Neural cell (in vitro differentiated cells): ENCODE results near the gene ELAPOR2. TPM values are rescaled to one million over a fixed set of nuclear protein-coding genes. Genes with fewer than 3 reads are reported as not detected.

Experiments
- H2AFZ ChIP-seq: fragments of 200-600, 300-800 bp; sonication (generic), shearing (Covaris generic); 2 replicates; pipeline ENCODE4 v1.6.0; 2014; ENCODE audit warnings: low read depth, mild to moderate bottlenecking, antibody characterized with exemption, low read length, moderate library complexity
- H3F3A ChIP-seq: fragments of 200-600 bp; shearing (Covaris generic); 2 replicates; pipeline ENCODE4 v1.6.1; 2016; ENCODE audit warnings: mild to moderate bottlenecking, moderate library complexity, mixed read lengths, antibody characterized with exemption, low read length; ENCODE audit not compliant: insufficient read depth, poor library complexity, severe bottlenecking
- H3K27ac ChIP-seq: fragments of 200-600, 300-800 bp; sonication (generic), shearing (Covaris generic); 2 replicates; pipeline ENCODE4 v1.5.1; 2014; ENCODE audit warnings: mild to moderate bottlenecking, low read length, moderate library complexity
- H3K27me3 ChIP-seq: fragments of 300-800, 200-600 bp; sonication (generic), shearing (Covaris generic); 2 replicates; pipeline ENCODE4 v1.6.0; 2014; ENCODE audit warnings: mild to moderate bottlenecking, low read depth, low read length, moderate library complexity; ENCODE audit not compliant: insufficient read depth
- H3K36me3 ChIP-seq: fragments of 300-800, 200-600 bp; sonication (generic), shearing (Covaris generic); 2 replicates; pipeline ENCODE4 v1.5.1; 2014; ENCODE audit warnings: mild to moderate bottlenecking, antibody characterized with exemption, low read length, moderate library complexity; ENCODE audit not compliant: insufficient read depth
- H3K4me2 ChIP-seq: fragments of 300-800, 200-600 bp; sonication (generic), shearing (Covaris generic); 2 replicates; pipeline ENCODE4 v1.6.0; 2014; ENCODE audit warnings: mild to moderate bottlenecking, low read length
- H3K4me3 ChIP-seq: fragments of 300-800, 200-600 bp; sonication (generic), shearing (Covaris generic); 2 replicates; pipeline ENCODE4 v1.5.1; 2014; ENCODE audit warnings: mild to moderate bottlenecking, low read length, moderate library complexity
- H3K79me2 ChIP-seq: fragments of 200-600 bp; shearing (Covaris generic); replicated peaks from 2 replicates; pipeline ENCODE4 v1.6.0; 2014; ENCODE audit warnings: mild to moderate bottlenecking, low read length, moderate library complexity; ENCODE audit not compliant: insufficient read depth
- H3K9ac ChIP-seq: fragments of 300-800, 200-600 bp; sonication (generic), shearing (Covaris generic); 2 replicates; pipeline ENCODE4 v1.6.1; 2016; ENCODE audit warnings: mild to moderate bottlenecking, low read length, mixed read lengths
- H3K9me2 ChIP-seq: fragments of 200-600 bp; shearing (Covaris generic); 2 replicates; pipeline ENCODE4 v1.6.1; 2016; ENCODE audit warnings: mild to moderate bottlenecking, low read length, mixed read lengths; ENCODE audit not compliant: insufficient read depth
- H3K9me3 ChIP-seq: fragments of 200-600, 300-800 bp; sonication (generic), shearing (Covaris generic); 2 replicates; pipeline ENCODE4 v1.6.1; 2016; ENCODE audit warnings: mild to moderate bottlenecking, mixed run types, low read length, moderate library complexity, mixed read lengths
- H4K20me1 ChIP-seq: fragments of 200-600 bp; shearing (Covaris generic); 2 replicates; pipeline ENCODE4 v1.6.1; 2016; ENCODE audit warnings: mild to moderate bottlenecking, mixed run types; ENCODE audit not compliant: insufficient read depth
- EP300 ChIP-seq: fragments of 450-650 bp; conservative IDR thresholded peaks from 2 replicates; pipeline ENCODE4 v1.6.1; 2014; ENCODE audit warnings: antibody characterized with exemption, mild to moderate bottlenecking, moderate library complexity; ENCODE audit not compliant: poor library complexity, severe bottlenecking
- EZH2 ChIP-seq: fragments of 200-600, 300-800 bp; shearing (Covaris generic), sonication (generic); IDR thresholded peaks from 2 replicates; pipeline ENCODE4 v1.6.1; 2014; ENCODE audit warnings: antibody characterized with exemption, low read length, borderline replicate concordance, mild to moderate bottlenecking; ENCODE audit not compliant: insufficient read depth, poor library complexity, severe bottlenecking
- MXI1 ChIP-seq: fragments of 450-650 bp; conservative IDR thresholded peaks from 2 replicates; pipeline ENCODE4 v1.6.1; 2014; ENCODE audit warnings: antibody characterized with exemption, mild to moderate bottlenecking; ENCODE audit not compliant: poor library complexity, severe bottlenecking
- POLR2AphosphoS5 ChIP-seq: IDR thresholded peaks from 2 replicates; pipeline ENCODE4 v1.6.1; 2012
- RAD21 ChIP-seq: fragments of 450-650 bp; conservative IDR thresholded peaks from 2 replicates; pipeline ENCODE4 v1.6.1; 2014; ENCODE audit warnings: antibody characterized with exemption, mild to moderate bottlenecking, moderate library complexity
- SMC3 ChIP-seq: fragments of 450-650 bp; conservative IDR thresholded peaks from 2 replicates; pipeline ENCODE4 v1.6.1; 2014; ENCODE audit warnings: antibody characterized with exemption, mild to moderate bottlenecking, moderate library complexity; ENCODE audit not compliant: poor library complexity
- TAF1 ChIP-seq: IDR thresholded peaks from 2 replicates; pipeline ENCODE4 v1.6.1; 2012; ENCODE audit warnings: low read depth
- polyA plus RNA-seq: library from polyadenylated mRNA; depleted of rRNA; stranded (reverse); fragments of >200 nt; gene quantifications from 2 replicates; pipeline ENCODE4 v1.2.3, GENCODE V29; 2014
- TF ChIP-seq, protein P1 (sequence below): IDR thresholded peaks from 2 replicates; pipeline ENCODE4 v1.6.1; 2012; ENCODE audit warnings: borderline replicate concordance
- TF ChIP-seq, protein P2 (sequence below): fragments of 450-650 bp; IDR thresholded peaks from 2 replicates; pipeline ENCODE4 v1.5.1; 2014; ENCODE audit warnings: antibody characterized with exemption, mild to moderate bottlenecking, moderate library complexity; ENCODE audit not compliant: poor library complexity, severe bottlenecking

Gene ELAPOR2
- polyA plus RNA-seq, 1 donor from 2014 or later, result 21.9 TPM

DNA sequence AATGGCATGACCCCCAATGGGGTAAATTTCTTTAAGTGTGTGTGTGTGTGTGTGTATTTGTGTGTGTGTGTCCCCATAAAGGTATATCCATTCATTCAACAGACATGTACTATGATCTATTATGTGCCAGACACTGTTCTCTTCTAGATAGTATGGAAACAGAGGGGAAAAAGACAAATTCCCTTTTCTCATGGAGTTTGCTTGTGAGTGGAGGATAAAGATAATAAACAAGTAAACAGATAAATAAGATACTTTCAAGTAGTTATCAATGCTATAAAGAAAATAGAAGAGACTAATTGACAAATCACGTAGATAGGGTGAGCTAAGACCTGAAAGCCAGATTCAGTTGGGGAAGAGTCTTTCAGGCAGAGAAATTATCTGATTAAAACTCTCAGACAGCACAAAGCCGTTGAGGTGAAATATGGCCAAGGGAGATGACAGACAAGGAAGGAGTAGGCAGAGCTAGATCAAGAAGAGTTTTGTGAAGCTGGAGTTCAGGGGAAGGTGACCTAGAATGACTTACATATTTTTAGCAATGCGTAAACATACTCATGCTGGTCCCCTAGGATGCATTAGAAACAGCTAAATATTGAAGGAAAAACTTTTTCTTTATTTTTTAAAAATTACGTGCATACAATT is 47.6 kb upstream of the ELAPOR2 start:
- Histone ChIP-seq H3K4me2 (no peak overlapping the region), H2AFZ (no peak overlapping the region), H3K36me3 (no peaks in the 10 kb centered on the region), H3K9ac (no peak overlapping the region), H3K27ac (no peak overlapping the region), H3K9me2 (no peaks in the 10 kb centered on the region), H3K4me3 (no peak overlapping the region), H3F3A (no peaks in the 10 kb centered on the region), H4K20me1 (no peaks in the 10 kb centered on the region), H3K9me3 (no peaks in the 10 kb centered on the region), H3K27me3 (no peaks in the 10 kb centered on the region), H3K79me2 (no peaks in the 10 kb centered on the region)
- TF ChIP-seq RAD21 (no peak), MXI1 (no peak), EP300 (no peak), EZH2 (no peak), SMC3 (no peak), POLR2AphosphoS5 (no peak), TAF1 (no peak)
- TF ChIP-seq, protein P1, sequence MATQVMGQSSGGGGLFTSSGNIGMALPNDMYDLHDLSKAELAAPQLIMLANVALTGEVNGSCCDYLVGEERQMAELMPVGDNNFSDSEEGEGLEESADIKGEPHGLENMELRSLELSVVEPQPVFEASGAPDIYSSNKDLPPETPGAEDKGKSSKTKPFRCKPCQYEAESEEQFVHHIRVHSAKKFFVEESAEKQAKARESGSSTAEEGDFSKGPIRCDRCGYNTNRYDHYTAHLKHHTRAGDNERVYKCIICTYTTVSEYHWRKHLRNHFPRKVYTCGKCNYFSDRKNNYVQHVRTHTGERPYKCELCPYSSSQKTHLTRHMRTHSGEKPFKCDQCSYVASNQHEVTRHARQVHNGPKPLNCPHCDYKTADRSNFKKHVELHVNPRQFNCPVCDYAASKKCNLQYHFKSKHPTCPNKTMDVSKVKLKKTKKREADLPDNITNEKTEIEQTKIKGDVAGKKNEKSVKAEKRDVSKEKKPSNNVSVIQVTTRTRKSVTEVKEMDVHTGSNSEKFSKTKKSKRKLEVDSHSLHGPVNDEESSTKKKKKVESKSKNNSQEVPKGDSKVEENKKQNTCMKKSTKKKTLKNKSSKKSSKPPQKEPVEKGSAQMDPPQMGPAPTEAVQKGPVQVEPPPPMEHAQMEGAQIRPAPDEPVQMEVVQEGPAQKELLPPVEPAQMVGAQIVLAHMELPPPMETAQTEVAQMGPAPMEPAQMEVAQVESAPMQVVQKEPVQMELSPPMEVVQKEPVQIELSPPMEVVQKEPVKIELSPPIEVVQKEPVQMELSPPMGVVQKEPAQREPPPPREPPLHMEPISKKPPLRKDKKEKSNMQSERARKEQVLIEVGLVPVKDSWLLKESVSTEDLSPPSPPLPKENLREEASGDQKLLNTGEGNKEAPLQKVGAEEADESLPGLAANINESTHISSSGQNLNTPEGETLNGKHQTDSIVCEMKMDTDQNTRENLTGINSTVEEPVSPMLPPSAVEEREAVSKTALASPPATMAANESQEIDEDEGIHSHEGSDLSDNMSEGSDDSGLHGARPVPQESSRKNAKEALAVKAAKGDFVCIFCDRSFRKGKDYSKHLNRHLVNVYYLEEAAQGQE, result no peak
- TF ChIP-seq, protein P2, sequence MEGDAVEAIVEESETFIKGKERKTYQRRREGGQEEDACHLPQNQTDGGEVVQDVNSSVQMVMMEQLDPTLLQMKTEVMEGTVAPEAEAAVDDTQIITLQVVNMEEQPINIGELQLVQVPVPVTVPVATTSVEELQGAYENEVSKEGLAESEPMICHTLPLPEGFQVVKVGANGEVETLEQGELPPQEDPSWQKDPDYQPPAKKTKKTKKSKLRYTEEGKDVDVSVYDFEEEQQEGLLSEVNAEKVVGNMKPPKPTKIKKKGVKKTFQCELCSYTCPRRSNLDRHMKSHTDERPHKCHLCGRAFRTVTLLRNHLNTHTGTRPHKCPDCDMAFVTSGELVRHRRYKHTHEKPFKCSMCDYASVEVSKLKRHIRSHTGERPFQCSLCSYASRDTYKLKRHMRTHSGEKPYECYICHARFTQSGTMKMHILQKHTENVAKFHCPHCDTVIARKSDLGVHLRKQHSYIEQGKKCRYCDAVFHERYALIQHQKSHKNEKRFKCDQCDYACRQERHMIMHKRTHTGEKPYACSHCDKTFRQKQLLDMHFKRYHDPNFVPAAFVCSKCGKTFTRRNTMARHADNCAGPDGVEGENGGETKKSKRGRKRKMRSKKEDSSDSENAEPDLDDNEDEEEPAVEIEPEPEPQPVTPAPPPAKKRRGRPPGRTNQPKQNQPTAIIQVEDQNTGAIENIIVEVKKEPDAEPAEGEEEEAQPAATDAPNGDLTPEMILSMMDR, result no peak

DNA sequence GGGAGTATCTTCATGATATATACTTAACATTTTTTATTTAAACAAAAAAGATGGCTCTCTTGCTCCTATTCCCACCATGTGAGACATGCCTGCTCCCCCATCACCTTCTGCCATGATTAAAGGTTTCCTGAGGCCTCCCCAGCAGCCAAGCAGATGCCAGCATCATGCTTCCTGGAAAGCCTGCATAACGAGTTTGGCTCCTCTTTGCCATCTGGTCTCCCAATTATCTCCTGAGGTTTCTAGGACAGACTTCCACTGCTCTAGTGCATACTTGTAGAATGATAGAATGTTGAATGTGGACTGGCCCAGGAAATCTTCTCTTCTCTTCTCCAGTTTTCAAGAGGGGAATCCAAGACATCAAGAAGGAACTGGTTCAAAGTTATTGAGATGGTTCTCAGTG is 45.9 kb upstream of the ELAPOR2 start:
- no peaks in the 10 kb centered on the region for H3K79me2 ChIP-seq
- H3F3A ChIP-seq, result no peaks in the 10 kb centered on the region
- no peak overlapping the region for H3K4me3 ChIP-seq
- H3K9me3 ChIP-seq, result no peaks in the 10 kb centered on the region
- H3K4me2 ChIP-seq, result no peak overlapping the region
- no peaks in the 10 kb centered on the region for H4K20me1 ChIP-seq
- no peaks in the 10 kb centered on the region for H3K36me3 ChIP-seq
- no peak overlapping the region for H2AFZ ChIP-seq
- no peaks in the 10 kb centered on the region for H3K9me2 ChIP-seq
- no peak overlapping the region for H3K9ac ChIP-seq
- no peak for TF ChIP-seq TAF1
- TF ChIP-seq, protein P2, result no peak
- TF ChIP-seq POLR2AphosphoS5, result no peak
- TF ChIP-seq, protein P1, result no peak
- TF ChIP-seq SMC3, result no peak
- no peaks in the 10 kb centered on the region for H3K27me3 ChIP-seq
- H3K27ac ChIP-seq, result no peak overlapping the region
